Progenitor cell of endocrine pancreas (in vitro differentiated cells): ENCODE results near the gene KIAA0232. TPM values are rescaled to one million over a fixed set of nuclear protein-coding genes. Genes with fewer than 3 reads are reported as not detected.
A peak's percentile ranks its signal among the peaks of the same experiment; 100 is the strongest.

ENCODE experiments used
- DNase-seq: peaks from one replicate; pipeline ENCODE4 v3.0.0; 2021; ENCODE audit warnings: low spot score; ENCODE audit not compliant: unreplicated experiment
- H3K27ac Mint-ChIP-seq: 2 replicates; pipeline ENCODE4 v1.8.0; 2021; ENCODE audit warnings: mild to moderate bottlenecking, moderate library complexity, mixed read lengths
- H3K27me3 Mint-ChIP-seq: 2 replicates; pipeline ENCODE4 v1.8.0; 2021; ENCODE audit warnings: mixed read lengths
- H3K36me3 Mint-ChIP-seq: 2 replicates; pipeline ENCODE4 v1.8.0; 2022; ENCODE audit warnings: mixed read lengths; ENCODE audit not compliant: insufficient read depth
- H3K4me1 Mint-ChIP-seq: 2 replicates; pipeline ENCODE4 v1.8.0; 2021; ENCODE audit warnings: low read depth, mixed read lengths
- H3K4me3 Mint-ChIP-seq: 2 replicates; pipeline ENCODE4 v1.8.0; 2021; ENCODE audit warnings: low read depth, mild to moderate bottlenecking, moderate library complexity, mixed read lengths
- H3K9me3 Mint-ChIP-seq: 2 replicates; pipeline ENCODE4 v1.8.0; 2021; ENCODE audit warnings: low read depth, mixed read lengths
- total RNA-seq: library from RNA; stranded (reverse); gene quantifications from 2 replicates; pipeline ENCODE4 v1.2.1, GENCODE V29; 2021
- TF ChIP-seq, protein P1 (sequence below): fragments of 200-600 bp; sonication (generic); IDR thresholded peaks from one replicate; pipeline ENCODE4 v1.5.0; 2021; ENCODE audit warnings: antibody characterized with exemption, mild to moderate bottlenecking; ENCODE audit not compliant: unreplicated experiment

The KIAA0232 gene
- total RNA-seq, 1 donor from 2014 or later = 52.8 TPM

DNA sequence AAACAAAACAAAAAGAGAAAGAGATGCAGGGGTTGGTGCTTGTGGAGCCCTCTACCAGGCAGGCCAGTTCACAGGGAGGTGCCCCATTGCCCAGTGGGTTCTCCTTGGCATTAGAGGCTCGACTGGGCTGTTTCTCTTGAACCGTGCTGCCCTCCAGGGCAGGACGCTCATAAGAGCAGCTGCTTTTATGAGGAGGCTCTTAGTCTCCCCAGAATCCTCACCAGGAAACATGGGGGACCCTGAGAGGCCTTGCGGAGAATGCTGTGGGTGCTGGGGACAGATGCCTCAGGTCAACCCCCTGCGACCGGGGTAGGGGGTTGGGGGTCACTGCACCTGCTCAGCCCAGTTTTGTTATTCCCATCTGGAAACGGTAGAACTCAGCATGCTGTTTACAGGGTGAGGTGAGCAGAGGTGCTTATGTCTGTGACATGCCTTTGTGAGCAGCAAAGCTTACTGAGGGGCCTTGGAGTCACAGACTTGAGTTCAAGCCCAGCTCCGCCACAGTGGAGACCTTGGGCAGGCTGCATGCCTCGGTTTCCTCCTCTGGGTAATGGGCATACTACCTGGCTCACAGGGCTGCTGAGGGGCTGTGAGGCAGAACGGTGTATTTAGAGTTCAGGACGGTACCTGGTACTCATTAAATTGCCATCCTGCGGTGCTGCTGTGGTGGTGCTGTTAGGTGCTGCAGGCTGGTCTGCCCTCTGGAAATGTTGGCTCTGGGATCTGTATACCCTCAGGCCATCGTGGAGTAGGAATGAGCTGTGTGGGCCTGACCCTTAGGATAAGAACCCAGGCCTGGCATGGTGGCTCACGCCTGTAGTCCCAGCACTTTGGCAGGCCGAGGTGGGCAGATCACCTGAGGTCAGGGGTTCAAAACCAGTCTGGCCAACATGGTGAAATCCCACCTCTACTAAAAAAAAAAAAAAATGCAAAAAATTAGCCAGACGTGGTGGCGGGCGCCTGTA, 132.8 kb downstream of the KIAA0232 start:
- no peaks in the 10 kb centered on the region for H3K27me3 Mint-ChIP-seq
- no peak overlapping the region for H3K4me3 Mint-ChIP-seq
- TF ChIP-seq, protein P1, sequence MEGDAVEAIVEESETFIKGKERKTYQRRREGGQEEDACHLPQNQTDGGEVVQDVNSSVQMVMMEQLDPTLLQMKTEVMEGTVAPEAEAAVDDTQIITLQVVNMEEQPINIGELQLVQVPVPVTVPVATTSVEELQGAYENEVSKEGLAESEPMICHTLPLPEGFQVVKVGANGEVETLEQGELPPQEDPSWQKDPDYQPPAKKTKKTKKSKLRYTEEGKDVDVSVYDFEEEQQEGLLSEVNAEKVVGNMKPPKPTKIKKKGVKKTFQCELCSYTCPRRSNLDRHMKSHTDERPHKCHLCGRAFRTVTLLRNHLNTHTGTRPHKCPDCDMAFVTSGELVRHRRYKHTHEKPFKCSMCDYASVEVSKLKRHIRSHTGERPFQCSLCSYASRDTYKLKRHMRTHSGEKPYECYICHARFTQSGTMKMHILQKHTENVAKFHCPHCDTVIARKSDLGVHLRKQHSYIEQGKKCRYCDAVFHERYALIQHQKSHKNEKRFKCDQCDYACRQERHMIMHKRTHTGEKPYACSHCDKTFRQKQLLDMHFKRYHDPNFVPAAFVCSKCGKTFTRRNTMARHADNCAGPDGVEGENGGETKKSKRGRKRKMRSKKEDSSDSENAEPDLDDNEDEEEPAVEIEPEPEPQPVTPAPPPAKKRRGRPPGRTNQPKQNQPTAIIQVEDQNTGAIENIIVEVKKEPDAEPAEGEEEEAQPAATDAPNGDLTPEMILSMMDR = no peak
- no peaks in the 10 kb centered on the region for H3K9me3 Mint-ChIP-seq
- no peak for DNase-seq
- no peak overlapping the region for H3K27ac Mint-ChIP-seq
- H3K4me1 Mint-ChIP-seq = peaks cover 37% of the 10 kb centered on the region
- no peaks in the 10 kb centered on the region for H3K36me3 Mint-ChIP-seq

DNA sequence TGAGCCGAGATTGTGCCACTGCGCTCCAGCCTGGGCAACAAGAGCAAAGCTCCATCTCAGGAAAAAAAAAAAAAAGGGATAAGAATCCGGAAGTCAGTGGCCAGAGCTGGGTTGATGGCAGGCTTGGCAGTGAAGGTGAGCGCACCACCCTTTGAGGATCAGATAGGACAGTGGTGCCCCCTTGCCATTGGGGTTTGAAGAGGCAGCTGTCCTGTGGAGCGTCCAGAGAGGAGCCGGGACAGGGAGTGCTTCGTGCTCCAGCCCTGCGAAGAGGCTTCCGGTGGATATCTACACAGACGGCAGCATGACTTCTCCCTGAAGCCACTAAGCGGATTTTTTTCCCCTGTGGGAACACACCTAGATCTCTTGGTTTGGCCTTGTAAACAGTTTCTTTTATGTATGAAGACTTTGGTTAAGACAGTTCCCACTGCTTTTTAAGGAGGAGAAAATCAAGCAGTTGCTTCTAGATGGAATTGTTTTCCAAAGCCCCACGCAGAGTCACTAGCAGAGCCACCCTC, 133.6 kb downstream of the KIAA0232 start:
- H3K4me1 Mint-ChIP-seq = peaks cover 35% of the 10 kb centered on the region
- H3K27ac Mint-ChIP-seq = no peak overlapping the region
- H3K4me3 Mint-ChIP-seq = no peak overlapping the region
- H3K9me3 Mint-ChIP-seq = no peaks in the 10 kb centered on the region
- DNase-seq = no peak
- H3K27me3 Mint-ChIP-seq = no peaks in the 10 kb centered on the region
- TF ChIP-seq, protein P1 = no peak
- H3K36me3 Mint-ChIP-seq = no peaks in the 10 kb centered on the region

DNA sequence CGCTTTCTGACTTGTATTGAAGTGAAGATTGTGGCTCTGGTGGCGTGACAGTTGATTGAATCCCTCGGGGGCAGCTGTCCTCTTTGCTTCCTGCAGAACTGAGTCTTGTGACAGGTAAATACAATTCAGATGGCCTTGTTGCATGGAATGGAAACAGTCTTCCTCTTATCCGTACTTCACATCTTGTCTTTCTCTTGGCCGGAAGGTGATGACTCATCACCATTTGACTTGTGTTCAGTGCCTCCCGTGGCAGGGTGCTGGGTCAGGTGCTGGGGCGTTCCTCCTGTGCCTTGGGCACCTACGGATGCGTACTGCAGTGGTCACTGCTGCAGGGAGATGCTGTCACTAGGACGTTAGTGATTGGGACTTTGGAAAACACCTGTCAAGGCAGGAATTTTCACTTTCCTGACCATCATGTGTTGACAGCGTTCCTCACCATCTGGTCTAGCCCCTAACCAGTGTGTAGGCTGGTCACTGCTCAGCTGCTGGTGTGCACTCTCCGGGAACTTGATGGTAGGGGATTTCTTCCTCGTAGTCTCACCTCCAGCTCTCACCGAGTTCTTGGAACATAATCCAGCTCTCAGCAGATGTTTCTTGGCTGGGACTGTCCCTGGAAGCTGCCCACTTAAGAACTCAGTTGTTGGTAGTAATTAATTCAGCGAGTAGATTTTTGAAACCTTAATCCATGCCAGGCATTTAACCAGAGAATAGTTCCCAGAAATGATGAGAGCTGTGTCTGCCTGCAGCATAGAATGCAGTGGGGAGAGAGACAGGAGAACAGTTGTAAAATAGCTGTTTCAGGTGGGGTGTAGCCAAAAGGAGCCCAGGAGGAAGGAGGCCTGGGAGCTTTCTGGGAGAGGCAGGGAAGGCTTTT, 134.3 kb downstream of the KIAA0232 start:
- peaks cover 34% of the 10 kb centered on the region for H3K4me1 Mint-ChIP-seq
- no peaks in the 10 kb centered on the region for H3K9me3 Mint-ChIP-seq
- no peaks in the 10 kb centered on the region for H3K27me3 Mint-ChIP-seq
- H3K27ac Mint-ChIP-seq = peak overlapping the region; percentile 93
- TF ChIP-seq, protein P1 = no peak
- no peaks in the 10 kb centered on the region for H3K36me3 Mint-ChIP-seq
- H3K4me3 Mint-ChIP-seq = no peak overlapping the region
- DNase-seq = no peak

DNA sequence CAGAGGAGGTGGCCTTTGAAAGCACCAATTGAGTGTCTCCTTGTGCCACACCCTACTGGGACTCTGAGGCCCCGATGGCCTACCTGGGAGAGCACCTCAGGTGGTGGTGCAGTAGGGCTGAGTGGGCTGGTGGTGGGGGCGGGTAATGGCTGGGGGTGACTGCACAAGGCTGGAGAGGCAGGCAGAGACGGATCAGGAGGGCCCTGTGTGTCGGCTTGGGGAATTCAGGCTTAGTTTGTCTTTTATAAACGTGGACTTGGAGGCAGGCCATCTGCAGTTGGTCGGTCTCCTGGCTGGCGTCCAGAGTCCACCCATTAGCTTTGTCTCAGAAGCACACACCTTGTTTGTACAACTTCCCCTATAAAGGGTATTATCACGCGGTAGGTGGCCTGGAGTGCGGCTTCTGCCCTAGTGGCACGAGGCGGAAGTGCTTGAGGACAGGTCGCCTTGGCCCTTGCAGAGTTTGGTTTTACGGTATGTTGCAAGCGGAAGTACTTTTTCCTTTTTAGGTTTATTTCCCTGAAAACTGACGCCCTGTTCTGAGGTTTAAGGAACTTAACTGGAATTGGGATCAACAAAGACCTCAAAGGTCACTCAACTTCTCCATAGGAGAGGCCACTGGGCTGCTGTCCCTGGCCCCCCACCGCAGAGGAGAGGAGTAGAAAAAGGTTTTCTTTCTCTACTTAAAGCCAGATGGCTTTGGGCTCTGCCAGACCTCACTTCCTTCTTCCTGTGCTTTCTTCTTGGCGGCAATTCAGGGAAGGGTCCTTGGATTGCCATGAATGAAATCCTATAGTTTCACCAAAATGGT, 135.1 kb downstream of the KIAA0232 start:
- Mint-ChIP-seq H3K36me3 (no peaks in the 10 kb centered on the region), H3K4me3 (peak overlapping the region; percentile 5), H3K27ac (peak overlapping the region; percentile 93), H3K4me1 (peaks cover 42% of the 10 kb centered on the region), H3K27me3 (no peaks in the 10 kb centered on the region), H3K9me3 (no peaks in the 10 kb centered on the region)
- TF ChIP-seq, protein P1 = peak; percentile 66
- DNase-seq = no peak
